Spleen (tissue), 11 donors: ENCODE data around the gene IP6K3. TPM values are rescaled to one million over a fixed set of nuclear protein-coding genes. Genes with fewer than 3 reads are reported as not detected.

Source experiments
- DNase-seq: peaks from one replicate; pipeline ENCODE4 v3.0.0-alpha.2; 2020
- H3K27ac ChIP-seq, 8 donors: fragments of 200-600 bp; sonication (generic) in 7 of 8; 1 replicate in 4 of 8; 2 replicates in 4 of 8; pipeline versions ENCODE4 v1.5.0 to v1.8.0; 2016 to 2021; ENCODE audit warnings: inconsistent platforms in 4 of 8, mild to moderate bottlenecking in 4 of 8, moderate library complexity in 1 of 8
- H3K27me3 ChIP-seq, 7 donors: fragments of 200-600 bp; sonication (generic) in 6 of 7; replicated peaks in 1 of 7; 1 replicate in 4 of 7; 2 replicates in 3 of 7; pipeline versions ENCODE4 v1.5.0 to v1.8.0; 2016 to 2021; ENCODE audit warnings: inconsistent platforms in 3 of 7, mild to moderate bottlenecking in 1 of 7
- H3K36me3 ChIP-seq, 6 donors: fragments of 200-600 bp; sonication (generic) in 5 of 6; 1 replicate in 4 of 6; 2 replicates in 2 of 6; pipeline versions ENCODE4 v1.5.0 to v1.8.0; 2016 to 2021; ENCODE audit warnings: inconsistent platforms in 2 of 6
- H3K4me1 ChIP-seq, 6 donors: fragments of 200-600 bp; sonication (generic) in 5 of 6; 1 replicate in 3 of 6; 2 replicates in 3 of 6; pipeline versions ENCODE4 v1.5.0 to v1.8.0; 2016 to 2021; ENCODE audit warnings: inconsistent platforms in 3 of 6
- H3K4me3 ChIP-seq, 8 donors: fragments of 200-600 bp; sonication (generic) in 7 of 8; 1 replicate in 4 of 8; 2 replicates in 4 of 8; pipeline versions ENCODE4 v1.5.0 to v1.8.0; 2016 to 2021; ENCODE audit warnings: inconsistent platforms in 4 of 8, mild to moderate bottlenecking in 4 of 8, moderate library complexity in 2 of 8
- H3K9me3 ChIP-seq, 8 donors: fragments of 200-600 bp; sonication (generic) in 7 of 8; 1 replicate in 4 of 8; 2 replicates in 4 of 8; pipeline versions ENCODE4 v1.5.0 to v1.8.0; 2016 to 2021; ENCODE audit warnings: inconsistent platforms in 4 of 8
- CTCF ChIP-seq, 11 experiments: fragments of 200-600 bp in 7 of 11; fragments of 450-650 bp in 4 of 11; sonication (generic) in 4 of 11; IDR thresholded peaks in 8 of 11; conservative IDR thresholded peaks in 3 of 11; 1 replicate in 7 of 11; 2 replicates in 4 of 11; pipeline versions ENCODE4 v1.4.0 to v1.8.0; 2016 to 2021; ENCODE audit warnings: antibody characterized with exemption in 11 of 11, inconsistent platforms in 4 of 11, mild to moderate bottlenecking in 1 of 11
- POLR2A ChIP-seq, 3 donors: fragments of 450-650 bp; IDR thresholded peaks; one replicate each; pipeline ENCODE4 v1.5.1; 2017; ENCODE audit warnings: antibody characterized with exemption in 3 of 3, mild to moderate bottlenecking in 1 of 3
- POLR2AphosphoS5 ChIP-seq, 3 donors: sonication (generic); formaldehyde crosslinking; IDR thresholded peaks; one replicate each; pipeline ENCODE4 v1.5.1; 2017; ENCODE audit warnings: antibody characterized with exemption in 3 of 3
- WGBS, 5 donors: extraction: QIAGEN DNeasy Blood & Tissue Kit in 3 of 5; methylation state at CpG; one replicate each; pipeline versions ENCODE4 v1.1.5 to v1.1.7; 2013 to 2018; 5-methylcytosine and 5-hydroxymethylcytosine counted together
- intact Hi-C: fragments of 100-400 bp; cut with DNase I; formaldehyde crosslinking; loops from one replicate; pipeline ENCODE4 v1.15.0; 2023; ENCODE audit warnings: low total_unique reads
- polyA plus RNA-seq, 3 donors: library from polyadenylated mRNA; stranded (reverse); fragments of 200-250 nt; gene quantifications; one replicate each; pipeline ENCODE4 v1.2.1, GENCODE V29; 2013
- total RNA-seq, 7 donors: library from RNA; depleted of rRNA in 3 of 7; stranded (reverse); fragments of >200 nt in 3 of 7; fragmentation: NEBNext Ultra II Directional in 4 of 7; extraction: Animal tissue kit (Norgen Biotek cat#: 25700) in 4 of 7; gene quantifications; one replicate each; pipeline versions ENCODE4 v1.1.0 to v1.2.1, GENCODE V29; 2016 to 2021
- donor health status: healthy with polysubstance abuse.
- donor health status: DM: no; HTN: no; CAD: no; lungs with moderate emphysema.
- donor health status: DM: no; HTN: no; CAD: no.
- donor health status: Bipolar disorder and iron deficiency.
- donor health status: healthy.
- donor health status: DM: no; HTN: no; CAD: no.
- donor health status: DM: yes; HTN: yes; CAD: no.

The IP6K3 gene
- total and polyA plus RNA-seq, 10 donors, result 0.30 to 5.8 (median 2.2) TPM

- peaks cover 3 to 46% (median 26%) of the 10 kb centered on the region in 6 donors for H3K4me1 ChIP-seq
- TF ChIP-seq CTCF (IDR thresholded peaks at IDR 0.05 in 8 of 11, conservative IDR thresholded peaks at IDR 0.05 in 3 of 11) (no peak), POLR2AphosphoS5 (IDR thresholded peaks at IDR 0.05) (no peak), POLR2A (IDR thresholded peaks at IDR 0.05) (no peak)
- H3K4me3 ChIP-seq, result no peak overlapping the region
- H3K9me3 ChIP-seq, result no peaks in the 10 kb centered on the region
- peaks cover 0 to 7% (median 3%) of the 10 kb centered on the region in 6 donors for H3K36me3 ChIP-seq
- peaks cover 0 to 27% (median 0%) of the 10 kb centered on the region in 7 donors for H3K27me3 ChIP-seq
- H3K27ac ChIP-seq, result no peak overlapping the region
- DNase-seq, result no peak
- WGBS, 5 donors, result 60 to 85% (median 72%) methylated on average over 9 to 11 of the region's 11 CpGs
- intact Hi-C loops, result no loop called here
Measured at GRCh38 chr6:33766921-33767907, 20.5 kb upstream of the IP6K3 start.

- H3K4me3 ChIP-seq, result no peak overlapping the region
- intact Hi-C loops, result no loop called here
- H3K4me1 ChIP-seq, result peaks cover 0 to 43% (median 20%) of the 10 kb centered on the region in 6 donors
- peaks cover 0 to 26% (median 0%) of the 10 kb centered on the region in 7 donors for H3K27me3 ChIP-seq
- 87 to 96% (median 90%) methylated on average over 9 of the region's 9 CpGs for WGBS, 5 donors
- no peak for DNase-seq
- H3K9me3 ChIP-seq, result no peaks in the 10 kb centered on the region
- H3K36me3 ChIP-seq, result no peaks in the 10 kb centered on the region
- no peak overlapping the region for H3K27ac ChIP-seq
- TF ChIP-seq CTCF (IDR thresholded peaks at IDR 0.05 in 8 of 11, conservative IDR thresholded peaks at IDR 0.05 in 3 of 11) (no peak), POLR2A (IDR thresholded peaks at IDR 0.05) (no peak), POLR2AphosphoS5 (IDR thresholded peaks at IDR 0.05) (no peak)
Measured at GRCh38 chr6:33765368-33765767, 18.7 kb upstream of the IP6K3 start.

GRCh38 chr6:33764036-33764435, 17.3 kb upstream of the IP6K3 start:
- H3K27me3 ChIP-seq, result peaks cover 0 to 14% (median 0%) of the 10 kb centered on the region in 7 donors
- DNase-seq, result no peak
- intact Hi-C loops, result no loop called here
- no peak for TF ChIP-seq POLR2AphosphoS5 (IDR thresholded peaks at IDR 0.05)
- no peak for TF ChIP-seq CTCF (IDR thresholded peaks at IDR 0.05 in 8 of 11, conservative IDR thresholded peaks at IDR 0.05 in 3 of 11)
- TF ChIP-seq POLR2A (IDR thresholded peaks at IDR 0.05), result no peak
- H3K27ac ChIP-seq, result no peak overlapping the region
- H3K4me3 ChIP-seq, result no peak overlapping the region
- 73 to 97% (median 88%) methylated on average over 2 of the region's 2 CpGs for WGBS, 5 donors
- H3K9me3 ChIP-seq, result no peaks in the 10 kb centered on the region
- no peaks in the 10 kb centered on the region for H3K36me3 ChIP-seq
- H3K4me1 ChIP-seq, result peaks cover 0 to 38% (median 17%) of the 10 kb centered on the region in 6 donors

GRCh38 chr6:33763483-33763882, 16.8 kb upstream of the IP6K3 start:
- no peak overlapping the region for H3K27ac ChIP-seq
- H3K4me3 ChIP-seq, result no peak overlapping the region
- peaks cover 0 to 33% (median 15%) of the 10 kb centered on the region in 6 donors for H3K4me1 ChIP-seq
- WGBS, 5 donors, result 60 to 79% (median 64%) methylated on average over 6 of the region's 6 CpGs
- H3K27me3 ChIP-seq, result peaks cover 0 to 9% (median 0%) of the 10 kb centered on the region in 7 donors
- H3K36me3 ChIP-seq, result no peaks in the 10 kb centered on the region
- no peak for DNase-seq
- H3K9me3 ChIP-seq, result no peaks in the 10 kb centered on the region
- intact Hi-C loops, result no loop called here
- no peak for TF ChIP-seq POLR2AphosphoS5 (IDR thresholded peaks at IDR 0.05)
- TF ChIP-seq POLR2A (IDR thresholded peaks at IDR 0.05), result no peak
- TF ChIP-seq CTCF (IDR thresholded peaks at IDR 0.05 in 8 of 11, conservative IDR thresholded peaks at IDR 0.05 in 3 of 11), result no peak
